Activated naive CD8-positive, alpha-beta T cell treated with anti-CD3 and anti-CD28 coated beads, Interleukin-2, amount 10 ng/mL, durations not matched to agents 7 days and 5 days (primary cell): ENCODE results near the gene LHPP. TPM values are rescaled to one million over a fixed set of nuclear protein-coding genes. Genes with fewer than 3 reads are reported as not detected.

ENCODE experiments used
- ATAC-seq: fragments of 150-1000 bp; cut with Tn5 transposase; one replicate; pipeline ENCODE4 v1.10.0; 2021; ENCODE audit warnings: low read depth, moderate library complexity
- POLR2A ChIA-PET: fragments of 350-600 bp; sonication (Branson Sonifier 250); formaldehyde crosslinking; loops from one replicate; lab custom pipeline; 2021; ENCODE audit warnings: antibody characterized with exemption; lab: Charles Lee
- DNase-seq: peaks from one replicate; pipeline ENCODE4 v3.0.0; 2021
- H3K27ac Mint-ChIP-seq: one replicate; pipeline ENCODE4 v1.8.0; 2022; ENCODE audit warnings: mild to moderate bottlenecking, mixed read lengths
- H3K27me3 Mint-ChIP-seq: one replicate; pipeline ENCODE4 v1.8.0; 2022; ENCODE audit warnings: mild to moderate bottlenecking, moderate library complexity, mixed read lengths
- H3K36me3 Mint-ChIP-seq: one replicate; pipeline ENCODE4 v1.8.0; 2021; ENCODE audit warnings: mild to moderate bottlenecking, mixed read lengths
- H3K4me1 Mint-ChIP-seq: one replicate; pipeline ENCODE4 v1.8.0; 2021; ENCODE audit warnings: mixed read lengths
- H3K4me3 Mint-ChIP-seq: one replicate; pipeline ENCODE4 v1.8.0; 2022; ENCODE audit warnings: mild to moderate bottlenecking, moderate library complexity, mixed read lengths
- H3K9me3 Mint-ChIP-seq: one replicate; pipeline ENCODE4 v1.8.0; 2021; ENCODE audit warnings: mixed read lengths
- total RNA-seq, 2 experiments: library from RNA; stranded (reverse); gene quantifications; one replicate each; pipeline ENCODE4 v1.2.3, GENCODE V29; 2021

LHPP gene
- total RNA-seq, 2 experiments from 2014 or later = 21.4 to 24.3 TPM

DNA sequence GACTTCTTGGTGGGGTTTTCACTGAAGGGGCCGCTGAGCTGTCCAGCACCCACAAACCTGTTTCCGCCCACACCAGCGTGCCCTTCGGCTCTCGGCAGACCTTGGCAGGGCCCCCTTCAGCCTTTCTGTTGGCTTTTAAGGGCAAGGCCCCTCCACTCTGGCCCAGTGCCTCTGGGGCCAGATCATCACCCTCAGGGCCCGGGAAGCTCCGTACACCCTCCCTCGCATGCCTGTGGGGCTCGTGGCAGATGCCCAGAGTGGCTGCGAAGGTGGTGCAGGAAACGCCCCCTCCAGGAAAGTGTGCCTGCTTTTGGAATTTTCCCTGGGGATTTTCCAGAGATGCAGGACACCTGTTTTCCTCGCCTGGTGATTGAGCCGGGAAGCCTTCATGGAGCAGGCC is 7.0 kb downstream of the LHPP start:
- POLR2A ChIA-PET = interaction anchor here (0.6 kb wide), 1 partner anchor 32 kb away, joined by 3 read pairs; no protein-coding TSS in a partner anchor
- no peak for ATAC-seq
- Mint-ChIP-seq H3K27me3 (no peaks in the 10 kb centered on the region), H3K4me3 (no peak overlapping the region), H3K27ac (no peak overlapping the region), H3K36me3 (peaks cover 5% of the 10 kb centered on the region), H3K9me3 (no peaks in the 10 kb centered on the region), H3K4me1 (peaks cover 21% of the 10 kb centered on the region)
- DNase-seq = no peak

DNA sequence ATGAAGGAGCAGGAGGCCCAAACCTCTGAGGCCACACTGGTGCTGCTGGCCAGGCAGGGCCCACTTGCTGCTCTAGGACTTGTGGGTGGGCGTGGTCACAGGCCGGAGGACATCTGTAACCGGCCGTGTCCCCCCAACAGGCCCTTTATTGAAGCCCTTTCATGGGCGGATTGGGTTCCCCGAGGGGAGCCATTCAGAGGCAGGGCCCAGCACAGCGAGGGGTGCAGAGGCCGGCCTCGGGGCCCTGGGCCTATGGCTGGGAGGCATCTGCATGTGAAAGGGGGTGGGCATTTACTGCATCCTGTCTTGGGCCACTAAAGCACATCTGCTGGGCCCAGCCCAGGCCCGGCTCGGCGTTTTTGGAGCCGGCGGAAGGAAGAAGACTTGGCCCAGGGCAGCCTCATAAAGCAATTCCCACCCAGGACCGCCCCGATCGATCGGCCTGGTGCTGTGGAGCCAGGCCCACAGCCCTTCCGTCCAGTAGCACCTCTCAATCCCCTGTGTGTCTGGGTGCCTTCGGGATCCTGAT is 8.4 kb downstream of the LHPP start:
- H3K4me1 Mint-ChIP-seq = peaks cover 14% of the 10 kb centered on the region
- no peaks in the 10 kb centered on the region for H3K9me3 Mint-ChIP-seq
- POLR2A ChIA-PET = no interaction called here
- no peak for DNase-seq
- ATAC-seq = no peak
- H3K27me3 Mint-ChIP-seq = no peaks in the 10 kb centered on the region
- no peak overlapping the region for H3K4me3 Mint-ChIP-seq
- H3K27ac Mint-ChIP-seq = no peak overlapping the region
- H3K36me3 Mint-ChIP-seq = peaks cover 1% of the 10 kb centered on the region

DNA sequence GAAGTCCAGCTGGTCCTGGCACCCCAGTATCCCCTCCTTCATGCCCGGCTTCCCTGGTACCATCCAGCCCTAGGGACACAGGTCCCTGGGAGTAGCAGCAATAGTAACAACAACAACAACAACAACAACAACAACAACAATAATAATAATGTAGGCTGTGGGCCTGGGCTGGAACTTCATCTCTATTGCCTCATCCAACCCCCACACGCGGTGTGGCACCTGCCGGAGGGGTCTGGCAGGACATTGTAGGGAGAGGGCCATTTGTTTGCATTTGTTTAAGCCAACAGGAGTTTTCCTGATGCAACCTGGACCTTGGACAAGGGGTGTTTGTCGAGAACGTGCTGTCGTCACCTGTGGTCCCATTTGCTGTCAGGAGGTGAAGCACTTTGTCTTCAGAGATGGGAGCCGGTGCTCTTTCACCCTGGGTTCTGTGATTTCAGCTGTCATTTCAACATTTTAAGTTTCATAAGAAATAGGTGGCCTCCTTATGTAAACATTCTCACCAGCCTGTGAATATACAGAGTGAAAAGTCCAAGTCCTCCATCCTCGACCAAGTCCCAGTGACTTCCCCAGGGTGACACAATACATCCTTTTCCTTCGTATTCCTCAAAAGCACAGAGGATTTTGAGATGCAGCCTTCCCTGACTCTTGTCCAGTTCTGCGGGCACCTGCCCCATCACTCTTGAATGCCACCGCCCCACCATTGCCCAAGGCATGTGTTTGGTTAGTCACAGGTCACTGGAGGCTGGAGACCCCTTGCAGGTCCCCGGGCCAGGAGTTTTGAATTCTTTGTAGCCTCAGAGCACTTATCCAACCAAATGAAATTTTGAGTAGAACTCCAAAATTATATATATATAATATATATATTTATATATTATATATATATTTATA is 9.2 kb downstream of the LHPP start:
- peak; percentile 31 for ATAC-seq
- POLR2A ChIA-PET = no interaction called here
- Mint-ChIP-seq H3K4me3 (no peak overlapping the region), H3K27me3 (no peaks in the 10 kb centered on the region), H3K4me1 (peaks cover 7% of the 10 kb centered on the region), H3K27ac (no peak overlapping the region), H3K9me3 (no peaks in the 10 kb centered on the region), H3K36me3 (peaks cover 1% of the 10 kb centered on the region)
- no peak for DNase-seq

DNA sequence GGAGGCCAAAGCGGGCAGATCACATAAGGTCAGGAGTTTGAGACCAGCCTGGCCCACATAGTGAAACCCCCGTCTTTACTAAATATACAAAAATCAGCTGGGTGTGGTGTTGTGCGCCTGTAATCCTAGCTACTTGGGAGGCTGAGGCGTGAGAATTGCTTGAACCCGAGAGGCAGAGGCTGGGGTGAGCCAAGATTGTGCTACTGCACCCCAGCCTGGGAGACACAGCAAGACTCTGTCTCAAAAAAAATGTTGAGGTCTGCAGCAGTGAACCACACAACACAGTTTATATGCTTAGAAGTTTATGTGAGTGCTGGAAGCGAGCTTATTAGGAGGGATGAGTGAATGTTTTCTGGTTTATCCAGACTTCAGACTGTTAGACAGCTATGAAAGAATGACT is 10.4 kb downstream of the LHPP start:
- Mint-ChIP-seq H3K4me1 (peaks cover 4% of the 10 kb centered on the region), H3K4me3 (no peak overlapping the region), H3K27me3 (no peaks in the 10 kb centered on the region), H3K9me3 (no peaks in the 10 kb centered on the region), H3K27ac (no peak overlapping the region), H3K36me3 (no peaks in the 10 kb centered on the region)
- POLR2A ChIA-PET = no interaction called here
- ATAC-seq (peak; percentile 27), DNase-seq (no peak)

DNA sequence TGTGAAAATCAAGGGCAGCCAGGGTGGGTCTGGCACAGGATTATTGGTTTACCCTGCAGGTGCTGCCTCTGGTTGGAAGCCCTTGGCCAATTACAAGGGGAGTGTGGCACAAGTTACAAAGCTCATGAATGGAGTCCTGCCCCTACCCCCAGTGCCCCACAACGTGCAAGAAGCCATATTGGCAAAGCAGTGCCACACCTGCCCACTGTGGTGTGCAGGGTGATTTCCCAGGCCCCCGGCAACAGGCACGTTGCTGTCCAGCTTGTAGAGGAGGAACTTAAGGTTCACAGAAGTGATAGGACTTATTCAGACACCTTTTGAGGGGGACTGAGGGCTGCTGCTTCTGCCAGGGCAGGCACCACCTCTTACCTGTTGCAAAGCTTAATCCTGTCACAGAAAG is 11.4 kb downstream of the LHPP start:
- Mint-ChIP-seq H3K27me3 (no peaks in the 10 kb centered on the region), H3K4me1 (peaks cover 4% of the 10 kb centered on the region), H3K9me3 (no peaks in the 10 kb centered on the region), H3K4me3 (no peak overlapping the region), H3K36me3 (no peaks in the 10 kb centered on the region), H3K27ac (no peak overlapping the region)
- ATAC-seq (no peak), DNase-seq (no peak)
- POLR2A ChIA-PET = interaction anchor here (1.5 kb wide), 1 partner anchor 11 kb away, joined by 4 read pairs; the partner anchor contains the start of gene LHPP

DNA sequence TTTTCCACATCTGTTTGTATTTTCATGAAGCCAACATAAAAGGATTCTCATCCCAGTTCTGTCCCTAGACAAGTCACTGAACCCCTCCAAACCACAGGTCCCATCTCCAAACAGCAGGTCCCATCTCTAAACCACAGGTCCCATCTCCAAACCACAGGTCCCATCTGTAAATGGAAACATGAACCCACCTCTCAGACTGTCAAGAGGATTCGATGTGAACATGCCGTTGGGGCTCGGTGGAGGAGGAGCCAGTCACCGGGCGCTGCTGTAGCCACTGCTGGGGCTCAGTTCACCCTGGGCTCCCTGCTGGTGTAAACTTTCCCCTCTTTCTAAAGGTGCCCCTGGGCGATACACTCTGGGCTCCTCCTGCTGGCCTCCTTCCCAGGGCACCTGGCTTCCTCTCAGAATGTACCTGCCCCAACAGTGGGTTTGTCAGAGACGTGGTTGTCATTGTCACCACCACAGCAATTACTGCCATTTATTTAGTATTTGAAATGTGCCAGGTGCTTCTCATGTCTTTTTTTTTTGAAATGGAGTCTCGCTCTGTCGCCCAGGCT is 13.0 kb downstream of the LHPP start:
- H3K4me1 Mint-ChIP-seq = peaks cover 2% of the 10 kb centered on the region
- H3K9me3 Mint-ChIP-seq = no peaks in the 10 kb centered on the region
- no peak overlapping the region for H3K4me3 Mint-ChIP-seq
- no peak overlapping the region for H3K27ac Mint-ChIP-seq
- no peaks in the 10 kb centered on the region for H3K36me3 Mint-ChIP-seq
- DNase-seq (no peak), ATAC-seq (no peak)
- H3K27me3 Mint-ChIP-seq = no peaks in the 10 kb centered on the region
- POLR2A ChIA-PET = no interaction called here

DNA sequence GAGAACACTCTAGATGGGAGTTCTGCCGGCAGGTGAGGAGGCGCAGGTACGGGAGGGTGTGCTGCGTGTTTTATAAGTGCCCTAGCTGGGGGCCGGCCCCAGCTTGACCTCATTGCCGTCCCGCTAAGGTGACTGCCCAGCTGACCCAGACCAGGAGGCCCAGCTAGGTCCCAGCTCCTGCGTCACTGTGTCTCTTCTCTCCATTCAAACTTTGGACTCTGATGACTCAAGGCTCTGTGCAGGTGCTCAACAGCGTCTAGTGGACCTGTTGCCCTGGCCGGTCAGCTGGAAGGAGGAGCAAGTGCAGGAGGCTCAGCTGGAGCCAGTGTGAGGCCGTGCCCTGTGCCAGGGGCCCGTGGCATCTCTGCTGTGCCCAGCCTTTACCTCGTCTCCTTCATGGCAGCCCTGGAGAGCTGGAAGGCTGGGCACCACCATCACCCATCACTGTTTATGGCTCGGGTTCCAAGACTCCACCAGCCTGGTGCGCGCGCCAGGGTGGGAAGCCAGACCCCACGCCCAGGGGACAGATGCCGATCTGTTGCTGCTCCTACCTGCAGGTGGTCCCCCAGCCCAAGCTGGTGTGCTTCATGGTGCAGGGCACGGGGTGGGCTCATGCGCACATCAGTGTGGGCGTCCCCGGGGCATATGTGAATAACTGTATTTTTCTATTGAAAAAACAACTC is 14.6 kb downstream of the LHPP start:
- ATAC-seq = no peak
- H3K9me3 Mint-ChIP-seq = no peaks in the 10 kb centered on the region
- no peaks in the 10 kb centered on the region for H3K27me3 Mint-ChIP-seq
- DNase-seq = no peak
- POLR2A ChIA-PET = no interaction called here
- no peaks in the 10 kb centered on the region for H3K36me3 Mint-ChIP-seq
- H3K27ac Mint-ChIP-seq = no peak overlapping the region
- peaks cover 1% of the 10 kb centered on the region for H3K4me1 Mint-ChIP-seq
- H3K4me3 Mint-ChIP-seq = no peak overlapping the region

DNA sequence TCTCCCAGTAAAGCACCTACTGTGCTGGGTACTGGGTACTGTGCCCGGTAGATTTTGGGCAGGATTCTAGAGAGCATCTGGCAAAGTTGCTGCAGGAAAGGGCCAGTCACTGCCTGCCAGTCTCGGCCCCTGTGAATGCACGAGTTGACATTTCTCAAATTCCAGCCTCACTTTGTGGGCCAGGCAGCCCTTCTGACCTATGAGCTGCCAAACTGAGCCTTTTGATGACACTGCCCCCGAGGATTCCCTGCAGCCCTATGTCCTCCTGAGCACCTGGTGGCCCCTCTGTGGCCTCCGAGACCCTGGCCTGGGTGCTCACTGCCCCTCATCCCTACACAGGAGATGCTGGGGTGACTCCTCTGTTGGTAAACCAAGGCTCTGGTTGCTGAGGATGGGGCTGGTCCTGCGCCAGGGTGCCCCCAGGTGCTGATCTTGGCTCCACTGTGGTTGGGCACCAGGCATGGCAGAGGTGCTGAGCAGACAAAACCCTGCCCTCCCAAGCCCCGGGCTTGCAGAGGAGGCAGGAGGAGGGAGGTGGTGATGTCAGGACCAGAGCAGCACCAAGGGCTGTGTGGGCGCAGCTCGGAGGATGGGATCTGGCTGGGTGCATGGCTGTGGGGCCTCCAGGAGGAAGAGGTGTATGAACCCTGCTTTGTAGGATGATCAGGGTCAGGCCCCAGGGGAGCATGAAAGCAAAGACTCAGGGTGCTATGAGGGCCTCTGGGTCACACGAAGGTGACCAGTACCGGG is 16.2 kb downstream of the LHPP start:
- Mint-ChIP-seq H3K36me3 (no peaks in the 10 kb centered on the region), H3K9me3 (no peaks in the 10 kb centered on the region), H3K27ac (no peak overlapping the region), H3K4me1 (peaks cover 1% of the 10 kb centered on the region), H3K4me3 (no peak overlapping the region), H3K27me3 (no peaks in the 10 kb centered on the region)
- POLR2A ChIA-PET = no interaction called here
- DNase-seq = no peak
- ATAC-seq = no peak

DNA sequence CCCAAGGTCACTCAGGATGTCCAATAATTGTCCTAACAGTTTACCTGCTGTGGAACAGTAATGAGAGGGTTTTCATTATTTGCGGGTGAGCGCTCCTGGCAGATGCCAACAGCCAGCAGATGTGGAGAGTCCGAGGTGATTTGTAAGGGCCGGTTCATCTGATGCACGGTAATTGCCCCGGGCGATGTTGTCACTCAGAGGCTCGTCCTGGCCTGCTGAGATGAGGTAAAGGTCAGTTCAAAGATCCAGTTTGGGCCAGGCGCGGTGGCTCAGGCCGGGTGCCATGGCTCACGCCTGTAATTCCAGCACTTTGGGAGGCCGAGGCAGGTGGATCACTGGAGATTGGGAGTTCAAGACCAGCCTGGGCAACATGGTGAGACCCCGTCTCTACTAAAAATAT is 16.9 kb downstream of the LHPP start:
- Mint-ChIP-seq H3K4me1 (peaks cover 1% of the 10 kb centered on the region), H3K4me3 (no peak overlapping the region), H3K27me3 (no peaks in the 10 kb centered on the region), H3K36me3 (no peaks in the 10 kb centered on the region), H3K27ac (no peak overlapping the region), H3K9me3 (no peaks in the 10 kb centered on the region)
- POLR2A ChIA-PET = no interaction called here
- ATAC-seq (no peak), DNase-seq (no peak)

DNA sequence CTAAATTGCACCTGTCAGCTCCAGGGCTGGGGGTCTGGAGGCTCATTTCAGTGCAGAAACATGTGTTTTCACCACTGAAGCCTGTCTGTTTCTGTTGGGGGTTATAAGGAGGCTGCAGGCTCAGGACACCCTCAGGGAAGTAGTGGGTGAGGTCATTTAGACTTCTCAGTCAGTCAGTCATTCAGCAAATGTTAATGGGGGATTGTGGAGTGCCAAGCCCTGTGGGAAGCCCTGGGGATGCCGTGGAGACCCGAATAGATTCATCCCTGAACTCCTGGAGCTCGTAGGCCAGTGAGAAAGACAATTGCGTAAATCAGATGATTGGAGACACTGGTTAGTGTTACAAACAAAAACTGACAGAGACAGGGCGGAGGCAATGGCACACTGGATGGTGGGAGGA is 19.2 kb downstream of the LHPP start:
- Mint-ChIP-seq H3K4me1 (no peaks in the 10 kb centered on the region), H3K9me3 (no peaks in the 10 kb centered on the region), H3K27me3 (no peaks in the 10 kb centered on the region), H3K4me3 (no peak overlapping the region), H3K27ac (no peak overlapping the region), H3K36me3 (peaks cover under 1% of the 10 kb centered on the region)
- POLR2A ChIA-PET = no interaction called here
- ATAC-seq = no peak
- DNase-seq = no peak

DNA sequence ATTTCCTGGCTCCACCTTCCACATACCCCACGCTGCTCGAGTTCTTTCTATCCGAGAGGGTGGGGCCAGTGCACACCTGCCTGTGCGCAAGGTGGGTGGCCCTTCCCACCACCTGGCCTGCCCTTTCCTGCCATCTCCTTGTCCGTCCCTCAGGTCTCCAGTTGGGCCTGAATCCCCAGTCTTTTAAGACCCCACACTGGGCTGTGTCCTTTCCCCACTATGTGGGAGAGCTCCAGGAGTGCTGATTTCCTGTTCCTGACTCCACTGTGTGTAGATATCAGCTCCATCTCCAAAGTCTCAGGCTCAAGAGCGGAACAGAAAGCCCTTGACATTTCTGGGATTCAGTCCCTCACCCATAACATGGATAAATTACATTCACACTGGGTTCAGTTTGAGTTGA is 20.1 kb downstream of the LHPP start:
- Mint-ChIP-seq H3K4me1 (no peaks in the 10 kb centered on the region), H3K4me3 (no peak overlapping the region), H3K9me3 (no peaks in the 10 kb centered on the region), H3K27ac (no peak overlapping the region), H3K36me3 (peaks cover 2% of the 10 kb centered on the region), H3K27me3 (no peaks in the 10 kb centered on the region)
- ATAC-seq (no peak), DNase-seq (no peak)
- POLR2A ChIA-PET = no interaction called here

DNA sequence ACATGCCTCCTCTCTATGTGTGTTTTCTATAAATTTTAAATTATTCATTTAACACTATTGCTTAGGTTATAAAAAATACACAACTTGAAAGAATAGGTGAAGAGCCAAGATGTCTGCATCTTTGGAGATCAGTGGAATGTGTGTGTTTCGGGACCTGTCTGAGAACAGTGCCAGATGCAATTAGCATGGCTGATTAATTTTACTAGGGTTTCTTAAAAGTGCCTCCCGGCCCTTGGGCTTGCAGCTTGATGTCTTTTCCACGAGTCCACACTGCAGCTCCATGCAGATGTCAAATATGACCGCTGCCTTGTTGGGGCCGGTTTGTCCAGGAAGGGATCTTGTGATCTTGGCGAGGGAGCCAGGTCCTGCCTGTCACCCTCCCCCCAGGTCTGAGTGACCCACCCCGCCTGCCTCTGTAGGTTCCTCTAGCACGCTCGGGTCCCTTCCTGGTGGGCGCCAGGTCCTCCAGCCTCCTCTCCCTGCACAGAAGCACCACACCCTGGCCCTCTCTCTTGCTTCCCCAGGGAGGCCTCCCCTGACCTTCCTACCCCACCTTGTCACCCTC is 20.7 kb downstream of the LHPP start:
- POLR2A ChIA-PET = no interaction called here
- H3K27ac Mint-ChIP-seq = no peak overlapping the region
- H3K9me3 Mint-ChIP-seq = peaks cover 2% of the 10 kb centered on the region
- H3K4me3 Mint-ChIP-seq = no peak overlapping the region
- peaks cover 2% of the 10 kb centered on the region for H3K36me3 Mint-ChIP-seq
- no peaks in the 10 kb centered on the region for H3K4me1 Mint-ChIP-seq
- ATAC-seq (no peak), DNase-seq (no peak)
- H3K27me3 Mint-ChIP-seq = no peaks in the 10 kb centered on the region

DNA sequence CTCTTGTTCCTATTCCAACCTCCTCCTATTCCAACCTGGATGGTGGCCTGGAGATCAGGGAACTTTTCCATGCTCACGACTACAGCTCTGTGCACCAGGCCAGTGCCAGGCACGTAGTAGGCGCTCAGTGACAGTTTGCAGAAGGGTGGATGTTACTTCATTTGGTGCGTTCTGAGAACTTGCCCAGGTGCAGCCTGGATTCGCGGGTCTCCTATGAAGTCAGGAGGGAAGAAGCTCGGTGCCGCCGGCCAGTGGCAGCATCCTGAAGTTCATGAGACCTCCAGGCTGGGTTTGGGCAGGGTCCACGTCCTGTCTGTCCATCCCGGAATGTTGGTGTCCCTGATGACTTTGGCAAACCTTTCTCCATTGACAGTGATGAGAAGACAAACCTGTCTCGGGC is 21.3 kb downstream of the LHPP start:
- no peak overlapping the region for H3K4me3 Mint-ChIP-seq
- ATAC-seq (no peak), DNase-seq (no peak)
- H3K27ac Mint-ChIP-seq = no peak overlapping the region
- H3K36me3 Mint-ChIP-seq = peaks cover 2% of the 10 kb centered on the region
- H3K9me3 Mint-ChIP-seq = peaks cover 2% of the 10 kb centered on the region
- no peaks in the 10 kb centered on the region for H3K4me1 Mint-ChIP-seq
- POLR2A ChIA-PET = no interaction called here
- no peaks in the 10 kb centered on the region for H3K27me3 Mint-ChIP-seq
